Measurements from ENCODE around the gene GLB1L3.

DNA sequence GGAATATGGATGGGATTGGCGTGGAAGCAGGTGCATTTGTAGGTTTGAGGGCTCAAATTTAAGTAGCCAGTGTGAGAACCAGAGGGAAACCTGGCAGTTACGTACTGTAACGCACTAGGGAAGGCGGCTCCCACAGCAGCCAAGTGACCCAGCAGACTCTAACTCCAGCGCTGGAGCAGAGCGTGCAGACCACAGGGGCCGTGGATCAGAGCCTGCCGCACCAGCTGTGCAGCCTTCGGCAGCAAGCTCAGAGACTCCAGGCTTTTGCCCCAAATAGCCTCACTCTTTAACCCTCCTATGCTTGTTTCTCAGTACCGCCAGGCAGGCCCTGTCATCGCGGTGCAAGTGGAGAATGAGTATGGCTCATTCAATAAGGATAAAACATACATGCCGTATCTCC, 12.3 kb downstream of the GLB1L3 start:
- no peak for TF ChIP-seq CTCF (IDR thresholded peaks at IDR 0.05)
- no peak for TF ChIP-seq POLR2A (IDR thresholded peaks at IDR 0.05)

All from lower leg skin (tissue), 3 donors.